Measurements from ENCODE around the gene MICAL2.

GRCh38 chr11:12161137-12161536, 50.7 kb downstream of the MICAL2 start:
- TF ChIP-seq POLR2A (IDR thresholded peaks at IDR 0.05; ENCODE audit: low read depth, low read length): no peak
- TF ChIP-seq POLR2AphosphoS5 (IDR thresholded peaks at IDR 0.05; ENCODE audit: low read depth, low read length): no peak
- TF ChIP-seq TAF1 (IDR thresholded peaks at IDR 0.05; ENCODE audit: low read depth, low read length): no peak
- no peak for TF ChIP-seq POU2F2 (IDR thresholded peaks at IDR 0.05; ENCODE audit: low read depth, low read length)
- TF ChIP-seq PAX5 (IDR thresholded peaks at IDR 0.05; ENCODE audit: insufficient read depth, low read length, severe bottlenecking): no peak
